Lung (tissue), 12 donors: Measurements from ENCODE around the gene ANP32A. TPM values are rescaled to one million over a fixed set of nuclear protein-coding genes. Genes with fewer than 3 reads are reported as not detected.
A peak's percentile ranks its signal among the peaks of the same experiment; 100 is the strongest.

ENCODE experiments used
- ATAC-seq: fragments of 200-7000 bp; cut with Tn5 transposase; one replicate; pipeline ENCODE4 v1.9.1; 2020; ENCODE audit warnings: moderate number of reproducible peaks; ENCODE audit not compliant: insufficient read depth, low FRiP score
- DNase-seq, 3 donors: peaks; one replicate each; pipeline ENCODE4 v3.0.0-alpha.2; 2013 to 2017
- H3K27ac ChIP-seq, 2 donors: one replicate each; pipeline ENCODE4 v1.5.1; 2013; ENCODE audit warnings: mild to moderate bottlenecking in 2 of 2, moderate library complexity in 2 of 2, control low read depth in 1 of 2, inconsistent platforms in 1 of 2, low read depth in 1 of 2, low read length in 1 of 2
- H3K27me3 ChIP-seq, 3 donors: one replicate each; pipeline ENCODE4 v1.5.1; 2013; ENCODE audit warnings: low read length in 2 of 3; ENCODE audit not compliant: control insufficient read depth in 3 of 3, insufficient read depth in 3 of 3
- H3K36me3 ChIP-seq, 4 donors: one replicate each; pipeline ENCODE4 v1.5.1; 2013; ENCODE audit warnings: low read length in 4 of 4, mild to moderate bottlenecking in 1 of 4, moderate library complexity in 1 of 4; ENCODE audit not compliant: control insufficient read depth in 4 of 4, insufficient read depth in 4 of 4
- H3K4me1 ChIP-seq, 5 donors: one replicate each; pipeline ENCODE4 v1.5.1; 2013; ENCODE audit warnings: low read length in 5 of 5, mild to moderate bottlenecking in 2 of 5, moderate library complexity in 1 of 5; ENCODE audit not compliant: control insufficient read depth in 5 of 5, insufficient read depth in 5 of 5
- H3K4me3 ChIP-seq: one replicate; pipeline ENCODE4 v1.5.1; 2013; ENCODE audit warnings: mild to moderate bottlenecking, control low read depth, moderate library complexity
- H3K9ac ChIP-seq, 2 donors: one replicate each; pipeline ENCODE4 v1.5.1; 2013; ENCODE audit warnings: low read length in 2 of 2, control low read depth in 1 of 2; ENCODE audit not compliant: insufficient read depth in 1 of 2
- H3K9me3 ChIP-seq, 4 donors: one replicate each; pipeline ENCODE4 v1.5.1; 2013; ENCODE audit warnings: low read length in 3 of 4, mild to moderate bottlenecking in 1 of 4, moderate library complexity in 1 of 4; ENCODE audit not compliant: control insufficient read depth in 4 of 4, insufficient read depth in 3 of 4
- CTCF ChIP-seq: IDR thresholded peaks from 2 replicates; pipeline ENCODE4 v1.5.1; 2012; ENCODE audit warnings: mild to moderate bottlenecking; ENCODE audit errors: control extremely low read depth, extremely low read depth
- WGBS, 2 donors: extraction: QIAGEN DNeasy Blood & Tissue Kit; methylation state at CpG; one replicate each; pipeline ENCODE4 v1.1.7; 2013; 5-methylcytosine and 5-hydroxymethylcytosine counted together
- polyA plus RNA-seq, 2 donors: library from polyadenylated mRNA; stranded (reverse); fragments of 200-250 nt; gene quantifications; one replicate each; pipeline ENCODE4 v1.2.1, GENCODE V29; 2013
- total RNA-seq, 2 donors: library from RNA; depleted of rRNA in 1 of 2; stranded (reverse); fragments of >200 nt in 1 of 2; gene quantifications; one replicate each; pipeline ENCODE4 v1.2.1, GENCODE V29; 2014 to 2021
- donor health status: control.
- donor health status: control.
- donor health status: Bipolar disorder and iron deficiency.
- donor health status: healthy.
- donor health status: DM: yes; HTN: yes; CAD: no.

The ANP32A gene
- total and polyA plus RNA-seq, 4 donors, result 105 to 197 (median 113) TPM

GRCh38 chr15:68818066-68818768, 2.5 kb downstream of the ANP32A start:
- no peak for TF ChIP-seq CTCF
- no peaks in the 10 kb centered on the region for H3K27me3 ChIP-seq
- H3K4me1 ChIP-seq, result peaks cover 10 to 45% (median 21%) of the 10 kb centered on the region in 5 donors
- H3K4me3 ChIP-seq, result peak overlapping the region; percentile 84
- H3K9me3 ChIP-seq, result no peaks in the 10 kb centered on the region
- H3K27ac ChIP-seq, result peak overlapping the region; percentile 97 to 98
- WGBS, 2 donors, result 1% methylated on average over 69 to 75 of the region's 75 CpGs
- peaks cover 0 to 8% (median 0%) of the 10 kb centered on the region in 4 donors for H3K36me3 ChIP-seq
- H3K9ac ChIP-seq, result peak overlapping the region; percentile 8 to 49
- ATAC-seq, result peak; percentile 46
- peak; percentile 84 to 89 (median 85) for DNase-seq

DNA sequence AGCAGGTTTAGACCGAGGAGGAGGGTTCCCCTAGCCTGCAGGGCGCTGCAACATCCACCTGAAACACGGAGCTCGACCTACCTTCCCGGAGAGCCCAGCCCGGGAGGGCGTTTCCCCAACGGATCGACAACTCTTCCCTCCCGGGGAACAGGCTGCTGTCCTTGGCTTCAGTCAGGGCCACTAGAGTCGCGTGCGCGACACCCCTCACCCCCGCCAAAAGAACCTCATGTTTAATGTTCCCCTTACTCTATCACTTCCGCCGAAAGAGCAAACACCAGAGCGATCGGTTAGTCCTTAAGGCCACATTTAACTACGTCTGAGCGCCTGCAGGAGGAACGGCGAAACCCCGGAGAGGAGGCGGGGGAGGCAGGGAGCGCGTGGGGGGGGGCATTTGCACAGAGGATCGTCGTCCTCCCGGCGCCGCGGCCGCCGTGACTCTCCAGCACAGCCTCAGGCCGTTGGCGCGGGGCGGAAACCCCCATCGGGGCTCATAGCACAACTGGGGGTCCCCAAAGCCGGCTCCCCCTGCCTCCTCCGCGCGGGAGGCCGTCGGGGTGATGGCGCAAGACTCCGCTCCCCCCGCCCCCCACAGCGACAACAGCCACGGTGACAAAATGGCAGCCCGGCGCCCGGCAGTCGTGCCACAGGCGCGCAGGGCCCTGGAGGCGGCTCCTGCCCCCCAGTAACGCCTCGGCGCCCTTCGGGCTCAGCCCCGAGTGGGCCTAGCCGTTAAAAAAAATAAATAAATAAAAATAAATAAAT, 3.2 kb downstream of the ANP32A start:
- Histone ChIP-seq H3K36me3 (peaks cover 0 to 8% (median 0%) of the 10 kb centered on the region in 4 donors), H3K27ac (peak overlapping the region; percentile 97 to 98), H3K9me3 (no peaks in the 10 kb centered on the region), H3K4me1 (peaks cover 10 to 46% (median 27%) of the 10 kb centered on the region in 5 donors), H3K27me3 (no peaks in the 10 kb centered on the region), H3K9ac (peak overlapping the region in 1 of 2 donors; percentile 65), H3K4me3 (peak overlapping the region; percentile 60)
- DNase-seq (peak; percentile 84 to 88 (median 86)), ATAC-seq (peak; percentile 14)
- TF ChIP-seq CTCF, result no peak
- 0% methylated on average over 64 of the region's 64 CpGs for WGBS, 2 donors

- H3K9me3 ChIP-seq, result no peaks in the 10 kb centered on the region
- no peaks in the 10 kb centered on the region for H3K27me3 ChIP-seq
- ATAC-seq (no peak), DNase-seq (peak in 2 of 3 donors; percentile 64 to 66)
- H3K4me3 ChIP-seq, result peak overlapping the region; percentile 53
- H3K4me1 ChIP-seq, result peaks cover 13 to 45% (median 30%) of the 10 kb centered on the region in 5 donors
- H3K9ac ChIP-seq, result peak overlapping the region in 1 of 2 donors; percentile 65
- no peak for TF ChIP-seq CTCF
- 2 to 3% methylated on average over 13 of the region's 13 CpGs for WGBS, 2 donors
- peaks cover 0 to 8% (median 0%) of the 10 kb centered on the region in 4 donors for H3K36me3 ChIP-seq
- peak overlapping the region; percentile 97 to 98 for H3K27ac ChIP-seq
Observed at GRCh38 chr15:68816795-68817303, 3.8 kb downstream of the ANP32A start.
